GM21528 (cell line): ENCODE measurements around the gene SMURF1.

Experiments
- ATAC-seq: cut with Tn5 transposase; IDR thresholded peaks from one replicate; pipeline ENCODE4 v1.9.1; 2021; ENCODE audit warnings: mild to moderate bottlenecking, moderate library complexity; ENCODE audit not compliant: unreplicated experiment, low FRiP score

Gene SMURF1

DNA sequence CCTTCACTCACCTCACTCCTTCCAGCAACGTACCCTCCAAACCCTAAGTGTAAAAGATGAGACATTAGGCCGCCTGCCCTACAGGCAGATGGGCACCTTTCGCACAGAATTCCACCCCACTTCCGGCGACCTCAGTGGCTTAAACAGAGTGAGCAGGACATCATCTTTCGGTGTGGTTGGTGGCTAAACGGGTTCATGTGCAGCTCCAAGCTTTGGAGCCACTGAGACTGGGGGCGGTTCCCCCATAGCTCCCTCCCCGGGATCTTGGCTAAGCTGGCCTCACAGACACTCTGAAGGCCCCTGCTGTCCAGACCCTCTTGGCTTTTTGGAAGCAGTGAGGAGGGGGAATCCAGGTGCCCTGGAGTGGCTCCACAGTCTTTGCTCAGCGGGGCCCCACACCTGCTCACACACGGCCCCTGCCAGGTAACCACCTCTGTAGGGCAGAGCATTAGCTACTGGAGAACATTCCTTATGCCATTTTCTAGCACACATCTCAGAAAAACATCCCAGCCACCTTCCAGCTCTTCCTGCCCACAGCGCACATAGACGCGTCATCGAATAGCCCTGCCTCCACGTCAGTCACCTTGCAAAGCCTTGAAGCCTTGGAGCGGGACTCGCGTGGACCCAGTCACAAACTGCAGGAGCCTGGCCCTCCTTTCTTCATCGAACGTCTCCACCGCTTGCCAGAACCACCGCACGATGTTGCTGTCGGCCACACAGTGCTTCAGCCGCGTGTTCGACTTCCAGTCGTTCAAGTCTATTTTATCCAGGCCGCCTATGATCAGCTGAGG, 108.8 kb downstream of the SMURF1 start:
- no peak for ATAC-seq

DNA sequence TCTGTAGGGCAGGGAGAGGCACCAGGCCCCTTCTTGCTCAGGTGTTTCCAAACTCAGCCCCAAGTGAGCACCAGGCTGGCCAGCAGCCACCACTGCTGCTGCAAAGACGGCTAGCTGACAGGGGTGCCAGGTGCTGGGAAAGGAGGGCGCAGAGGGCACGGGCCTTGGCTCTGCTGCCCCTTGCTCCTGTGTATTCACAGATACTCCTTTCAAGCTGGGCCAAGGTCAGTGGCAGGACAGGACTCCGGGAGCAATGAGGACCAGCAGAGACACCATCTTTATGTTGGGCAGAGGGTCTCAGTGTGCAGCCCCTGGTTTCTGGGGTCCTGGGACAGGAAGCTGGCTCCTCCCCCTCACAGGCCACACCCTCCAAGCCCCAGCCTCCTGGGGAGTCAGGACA, 110.1 kb downstream of the SMURF1 start:
- no peak for ATAC-seq

DNA sequence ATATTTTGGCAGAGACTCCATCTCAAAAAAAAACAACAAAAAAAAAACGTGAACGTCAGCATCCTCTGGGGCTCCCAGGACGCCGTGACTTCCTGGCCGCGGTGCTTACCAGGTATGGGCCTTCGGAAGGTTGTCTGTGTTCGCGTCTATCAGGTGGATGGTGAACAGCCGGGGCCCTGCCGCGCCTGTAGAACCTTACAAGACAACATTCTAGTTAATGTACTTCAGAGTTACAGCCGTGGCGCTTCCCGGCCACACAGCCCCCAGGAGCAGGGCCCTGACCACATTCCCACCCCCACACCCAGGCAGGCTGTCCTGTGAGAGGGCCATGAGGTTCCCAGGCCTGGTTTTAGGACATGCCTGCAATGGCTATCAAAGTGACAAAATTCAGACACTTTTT, 111.0 kb downstream of the SMURF1 start:
- ATAC-seq: no peak

DNA sequence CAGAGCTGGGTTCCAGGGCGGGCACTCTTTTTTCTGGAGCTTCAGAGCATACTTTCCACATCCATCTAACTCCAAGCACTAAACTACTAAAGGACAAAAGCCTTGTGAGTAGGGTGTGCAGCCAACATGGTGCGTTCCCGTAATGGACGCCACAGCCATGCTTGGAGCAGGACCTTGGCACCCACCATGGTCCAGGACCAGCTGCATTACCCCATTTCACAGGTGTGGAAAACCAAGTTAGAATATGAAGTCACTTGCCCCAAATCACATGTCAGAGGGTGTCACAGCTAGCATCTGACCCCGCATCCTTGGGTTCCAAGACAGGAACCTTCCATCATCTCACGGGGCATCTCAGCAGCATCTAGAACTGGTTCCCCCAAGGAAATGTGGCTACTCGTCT, 112.4 kb downstream of the SMURF1 start:
- ATAC-seq: no peak

DNA sequence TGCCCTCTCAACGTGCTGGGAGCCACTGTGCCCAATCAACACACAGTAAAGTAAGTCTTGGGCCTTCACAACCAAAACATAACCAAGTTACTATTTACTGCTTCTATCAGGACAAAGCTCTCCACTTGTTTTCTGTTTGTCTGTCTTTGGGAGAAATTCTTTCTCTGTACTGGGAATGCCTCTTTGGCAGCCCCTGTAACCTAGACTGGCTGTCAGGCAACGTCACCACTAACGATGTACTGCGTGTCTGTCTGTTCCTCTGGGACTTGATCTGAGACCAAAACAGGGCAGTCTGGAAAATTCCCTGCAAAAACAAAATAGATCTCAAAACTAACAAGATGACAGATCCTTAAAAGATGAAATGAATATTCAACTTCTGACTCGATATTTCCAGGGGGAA, 113.0 kb downstream of the SMURF1 start:
- ATAC-seq: no peak

DNA sequence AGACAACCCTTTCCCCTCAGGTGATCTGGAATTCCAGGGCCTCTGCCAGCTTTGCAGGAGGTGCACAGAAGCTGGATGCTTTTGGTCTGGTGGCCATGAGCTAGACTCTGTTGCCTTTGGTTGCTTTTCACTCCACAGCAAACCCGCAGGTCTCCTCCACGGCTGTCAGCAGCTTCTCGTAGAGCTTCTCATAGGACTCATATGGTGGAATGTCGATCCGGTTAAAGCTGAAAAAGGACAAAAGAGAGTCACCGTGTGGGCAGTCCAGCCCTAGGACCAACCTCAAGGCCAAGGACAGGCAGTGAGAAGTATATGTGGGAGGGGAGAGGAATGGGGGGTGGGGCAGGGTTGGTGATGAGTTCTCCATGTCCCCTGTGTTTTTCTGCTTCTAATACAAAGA, 113.5 kb downstream of the SMURF1 start:
- no peak for ATAC-seq

DNA sequence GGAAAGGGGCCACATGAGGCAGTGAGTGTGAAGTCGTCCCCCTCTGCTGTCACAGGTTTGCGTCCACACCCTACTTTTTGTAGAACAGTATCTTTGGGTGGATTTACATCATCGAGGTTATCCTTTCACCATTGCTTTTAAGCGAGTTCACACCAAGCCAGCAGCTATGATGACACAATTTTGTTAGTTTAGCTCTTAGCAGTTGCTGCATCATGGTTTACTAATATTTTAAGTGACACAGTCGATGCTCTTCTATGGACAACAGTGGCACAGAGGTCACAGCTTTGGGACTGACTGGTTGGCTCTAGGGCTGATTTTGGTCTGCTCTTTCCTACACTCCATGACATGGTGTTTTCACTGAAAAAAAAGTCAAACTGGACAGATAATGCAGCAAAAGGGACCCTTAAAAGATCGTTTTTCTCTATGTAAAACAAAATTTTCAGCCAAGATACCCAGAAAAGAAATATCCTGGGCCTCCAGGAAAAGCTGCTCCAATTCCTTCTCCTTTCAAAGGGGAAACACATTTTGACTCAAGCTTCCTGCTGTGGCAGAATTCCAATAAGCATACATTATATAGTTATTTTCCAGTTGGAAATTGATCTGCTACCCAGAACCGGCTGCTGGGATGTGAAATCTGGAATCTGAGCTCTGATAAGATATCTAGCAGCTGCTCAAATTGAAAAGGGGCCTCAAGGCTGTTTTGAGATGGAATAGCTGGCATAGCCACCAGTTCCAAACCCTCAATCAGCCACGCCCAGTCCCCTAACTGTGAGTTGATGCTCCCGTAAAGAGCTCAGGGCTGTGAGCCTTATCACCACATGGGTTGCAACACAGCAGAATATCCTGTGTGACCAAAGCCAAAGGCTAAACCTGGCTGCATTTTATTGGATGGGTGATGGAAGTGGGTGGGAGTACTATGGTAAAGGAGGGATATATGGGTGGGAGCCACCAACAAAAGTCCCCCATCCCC, 114.2 kb downstream of the SMURF1 start:
- no peak for ATAC-seq

DNA sequence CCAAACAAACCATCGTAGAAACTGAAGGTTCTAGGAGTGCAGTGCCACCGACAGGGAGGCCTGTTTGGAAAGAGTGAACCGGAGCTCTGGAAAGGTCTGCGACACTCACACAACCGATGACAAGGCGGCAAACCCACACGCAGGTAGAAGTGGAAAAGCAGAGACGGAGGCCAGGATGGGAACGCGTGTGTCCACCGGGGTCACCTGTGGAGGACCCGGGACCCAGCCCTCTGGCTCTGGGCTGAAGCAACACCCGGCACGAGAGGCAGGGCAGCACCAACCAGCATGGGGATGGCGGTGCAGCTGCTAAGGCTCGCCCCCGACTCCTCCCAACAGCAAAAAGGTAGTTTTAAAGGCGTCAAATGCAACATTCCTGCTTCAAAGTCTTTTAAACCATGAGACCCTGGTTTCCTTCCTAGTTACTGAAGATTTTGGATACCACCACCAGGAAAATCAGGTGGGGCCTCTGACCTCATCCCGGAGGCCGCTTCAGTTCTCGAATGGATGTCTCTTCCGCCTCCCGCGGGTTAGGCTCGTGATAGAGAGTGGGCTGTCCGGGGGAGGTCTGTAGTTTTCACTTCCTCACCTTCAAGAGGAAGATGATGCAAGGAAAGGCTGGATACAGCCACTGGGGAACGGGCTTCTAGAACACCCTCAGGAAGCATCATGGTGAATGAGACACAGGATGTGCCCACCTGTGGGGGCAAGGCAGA, 115.5 kb downstream of the SMURF1 start:
- ATAC-seq: no peak

DNA sequence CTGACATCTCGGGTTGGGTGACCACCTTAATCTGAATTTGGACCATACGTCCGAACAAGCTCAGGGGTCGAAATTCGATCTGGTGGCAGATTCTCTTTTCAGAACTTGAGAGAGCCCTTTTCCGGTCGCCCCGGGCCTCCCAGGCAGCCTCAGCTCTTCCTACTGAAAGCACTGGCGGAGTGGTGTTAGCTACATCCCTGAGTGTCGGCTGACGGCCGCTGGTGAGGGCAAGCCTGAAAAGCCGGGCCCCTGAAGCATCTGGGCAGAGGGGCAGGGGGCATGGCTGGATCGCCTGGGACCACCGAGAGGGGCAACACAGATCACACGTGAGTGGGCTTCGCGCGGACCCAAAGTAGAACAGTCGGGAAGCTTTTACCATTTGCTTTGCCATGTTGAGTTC, 116.1 kb downstream of the SMURF1 start:
- ATAC-seq: no peak

DNA sequence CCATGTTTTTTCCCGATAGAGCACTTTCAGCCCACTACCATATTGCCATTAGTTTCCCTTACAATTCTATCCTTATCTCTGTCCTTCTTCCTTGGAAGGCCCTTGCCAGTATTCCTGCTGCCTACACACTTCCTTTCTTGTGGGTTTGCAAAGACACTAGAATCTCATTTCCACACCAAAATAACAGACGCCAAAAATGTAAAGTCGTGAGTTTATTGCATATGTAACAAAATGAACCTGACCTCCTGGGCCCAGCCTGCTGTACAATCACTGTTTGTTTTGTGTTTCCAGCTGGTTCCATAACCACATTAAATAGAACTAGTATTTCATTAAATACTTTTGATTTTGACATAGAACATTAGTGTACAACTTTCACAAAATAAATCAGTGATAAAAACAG, 116.7 kb downstream of the SMURF1 start:
- ATAC-seq: no peak

DNA sequence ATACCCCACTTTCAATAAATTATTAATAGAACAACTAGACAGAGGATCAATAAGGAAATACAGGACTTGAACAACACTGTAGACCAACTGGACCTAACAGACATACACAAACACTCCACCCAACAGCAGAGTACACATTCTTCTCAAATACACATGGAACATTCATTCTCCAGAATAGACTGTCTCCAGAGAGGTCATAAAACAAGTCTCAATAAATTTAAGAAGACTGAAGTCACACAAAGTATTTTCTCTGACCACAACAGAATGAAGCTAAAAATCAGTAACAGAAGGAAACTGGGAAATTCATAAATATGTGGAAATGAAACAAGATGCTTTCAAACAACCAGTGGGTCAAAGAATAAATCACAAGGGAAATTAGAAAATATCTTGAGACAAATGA, 119.8 kb downstream of the SMURF1 start:
- ATAC-seq: no peak

DNA sequence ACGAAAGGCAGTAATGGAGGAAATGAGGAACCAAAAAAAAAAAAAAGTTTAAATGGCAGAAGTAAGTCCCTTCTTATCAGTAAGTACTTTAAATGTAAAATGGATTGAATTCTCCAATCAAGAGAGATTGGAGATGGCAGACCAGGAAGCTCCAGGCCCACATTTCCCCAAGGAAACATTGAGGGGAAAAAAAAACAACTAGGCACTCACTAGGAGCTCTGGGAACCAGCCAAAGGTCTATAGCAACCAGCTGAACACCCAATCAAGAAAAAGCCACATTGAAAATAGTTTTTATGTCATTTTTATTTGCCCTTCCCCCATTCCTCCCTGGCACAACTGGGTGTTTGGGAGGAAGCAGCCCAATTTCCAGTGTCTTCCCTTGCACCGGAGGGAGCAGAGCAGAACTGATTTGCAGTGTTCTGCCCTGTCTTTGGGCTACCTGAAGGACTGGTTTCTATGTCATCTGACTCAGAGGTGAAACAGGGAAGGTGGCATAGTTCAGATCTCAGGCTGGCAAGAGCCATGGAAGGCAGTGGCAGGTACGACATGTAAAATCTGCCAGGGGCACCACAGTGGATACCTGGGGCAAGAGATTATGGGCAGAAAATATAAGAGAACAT, 121.9 kb downstream of the SMURF1 start:
- no peak for ATAC-seq

DNA sequence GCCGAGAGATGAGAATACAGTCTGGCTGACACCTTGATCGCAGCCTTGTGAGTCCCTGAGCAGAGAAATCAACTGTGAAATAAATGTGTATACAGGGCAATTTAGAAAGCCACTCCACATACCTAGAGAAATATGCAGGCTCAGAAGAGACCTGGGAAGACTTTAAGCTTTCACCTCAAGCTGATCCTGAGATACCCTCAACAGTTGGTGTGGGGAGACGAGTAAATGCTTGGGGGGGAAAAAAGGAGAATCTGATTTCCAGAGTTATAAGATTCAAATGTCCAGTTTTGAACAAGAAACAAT, 123.5 kb downstream of the SMURF1 start:
- no peak for ATAC-seq

DNA sequence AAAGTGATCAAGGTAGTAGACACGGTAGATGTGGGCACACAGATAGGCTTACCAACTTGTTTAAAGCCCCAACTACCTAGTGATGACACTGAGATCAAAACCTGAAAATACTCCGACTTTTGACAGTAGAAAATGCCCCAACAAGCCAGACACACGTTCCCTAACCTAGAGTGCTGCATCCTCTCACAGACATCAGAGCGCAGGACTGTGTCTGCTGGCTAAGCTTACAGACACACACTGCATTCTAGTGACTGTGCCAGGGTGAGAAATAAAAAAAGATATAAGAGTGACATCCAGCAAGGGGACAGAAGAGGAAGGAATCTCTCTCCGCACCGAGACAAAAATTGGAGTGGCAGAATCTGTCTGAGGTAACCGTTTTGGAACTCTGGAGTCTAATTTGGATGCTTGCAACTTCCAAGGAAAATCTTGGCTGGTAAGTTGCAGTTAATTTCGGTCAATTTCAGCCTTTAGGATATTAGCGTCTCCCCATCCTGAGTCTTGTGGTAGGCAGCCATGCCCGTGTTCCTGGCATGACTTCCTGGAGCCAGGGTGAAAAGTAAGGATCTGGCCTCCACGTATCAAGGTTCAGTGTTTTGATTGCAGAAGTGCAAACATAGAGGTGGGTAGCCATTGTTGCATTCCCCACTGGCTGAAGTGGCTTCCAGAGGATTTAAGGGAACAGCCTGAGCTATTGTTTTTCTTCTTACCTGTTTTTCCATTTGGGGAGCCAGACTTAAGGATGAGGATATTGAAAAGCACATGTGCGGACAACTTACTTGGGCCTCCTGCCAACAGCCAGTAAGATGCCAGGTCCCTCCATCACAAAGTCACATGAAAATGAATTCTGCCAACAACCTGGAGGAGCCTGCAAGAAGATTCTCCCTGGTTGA, 124.1 kb downstream of the SMURF1 start:
- no peak for ATAC-seq

DNA sequence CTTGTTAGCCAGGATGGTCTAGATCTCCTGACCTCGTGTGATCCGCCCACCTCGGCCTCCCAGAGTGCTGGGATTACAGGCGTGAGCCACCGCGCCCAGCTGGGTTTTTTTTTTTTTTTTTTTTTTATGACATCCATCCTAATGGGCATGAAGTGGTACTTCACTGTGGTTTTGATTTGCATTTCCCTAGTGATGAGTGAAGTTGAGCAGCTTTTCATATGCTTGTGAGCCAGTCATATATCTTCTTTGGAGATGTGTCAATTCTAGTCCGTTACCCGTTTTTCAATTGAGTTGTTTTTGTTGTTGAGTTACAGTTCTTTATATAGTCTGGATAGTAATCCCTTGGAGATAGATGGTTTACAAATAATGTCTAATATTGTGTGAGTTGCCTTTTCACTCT, 127.7 kb downstream of the SMURF1 start:
- no peak for ATAC-seq

DNA sequence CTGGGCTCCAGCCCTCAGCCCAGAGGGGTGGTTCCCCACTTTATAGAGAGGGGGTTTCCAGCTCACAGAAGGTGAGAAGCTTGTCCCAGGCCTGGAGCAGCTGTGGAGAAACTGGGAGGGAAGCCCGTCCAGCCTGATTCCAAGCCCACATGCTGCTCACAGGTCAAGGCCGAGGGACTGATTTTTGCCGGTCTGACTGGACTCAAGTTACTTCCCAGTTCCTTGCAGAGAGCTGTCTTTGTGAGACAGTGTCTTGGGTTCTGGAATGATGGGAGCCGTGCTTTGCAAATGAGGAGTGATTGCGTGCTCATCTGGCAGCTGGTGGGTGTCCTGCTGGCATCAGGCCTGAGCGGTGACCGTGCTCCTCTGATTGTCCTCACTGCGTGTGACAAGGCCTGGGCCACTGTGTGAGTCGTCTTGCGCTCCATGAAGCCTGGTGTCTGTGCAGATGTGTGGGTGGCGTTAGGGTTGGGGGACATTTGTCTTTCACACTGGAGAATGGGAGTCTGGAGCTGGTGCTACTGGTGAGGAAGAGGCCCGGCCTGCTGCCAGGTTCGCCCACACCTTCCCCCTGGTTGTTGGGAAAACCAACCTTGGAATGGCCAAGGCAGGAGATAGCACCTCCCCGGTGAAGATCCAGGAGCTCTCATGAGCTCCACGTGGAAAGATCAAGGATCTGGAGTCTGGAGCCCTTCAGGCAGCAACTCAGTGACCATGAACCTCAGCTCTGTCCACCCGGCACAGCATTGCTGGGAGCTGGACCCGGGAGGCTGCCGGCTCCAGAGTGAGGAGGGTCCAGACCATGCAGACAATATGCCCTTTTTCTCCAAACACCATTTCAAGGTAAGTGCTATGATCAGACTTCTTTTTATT, 129.6 kb downstream of the SMURF1 start:
- no peak for ATAC-seq

DNA sequence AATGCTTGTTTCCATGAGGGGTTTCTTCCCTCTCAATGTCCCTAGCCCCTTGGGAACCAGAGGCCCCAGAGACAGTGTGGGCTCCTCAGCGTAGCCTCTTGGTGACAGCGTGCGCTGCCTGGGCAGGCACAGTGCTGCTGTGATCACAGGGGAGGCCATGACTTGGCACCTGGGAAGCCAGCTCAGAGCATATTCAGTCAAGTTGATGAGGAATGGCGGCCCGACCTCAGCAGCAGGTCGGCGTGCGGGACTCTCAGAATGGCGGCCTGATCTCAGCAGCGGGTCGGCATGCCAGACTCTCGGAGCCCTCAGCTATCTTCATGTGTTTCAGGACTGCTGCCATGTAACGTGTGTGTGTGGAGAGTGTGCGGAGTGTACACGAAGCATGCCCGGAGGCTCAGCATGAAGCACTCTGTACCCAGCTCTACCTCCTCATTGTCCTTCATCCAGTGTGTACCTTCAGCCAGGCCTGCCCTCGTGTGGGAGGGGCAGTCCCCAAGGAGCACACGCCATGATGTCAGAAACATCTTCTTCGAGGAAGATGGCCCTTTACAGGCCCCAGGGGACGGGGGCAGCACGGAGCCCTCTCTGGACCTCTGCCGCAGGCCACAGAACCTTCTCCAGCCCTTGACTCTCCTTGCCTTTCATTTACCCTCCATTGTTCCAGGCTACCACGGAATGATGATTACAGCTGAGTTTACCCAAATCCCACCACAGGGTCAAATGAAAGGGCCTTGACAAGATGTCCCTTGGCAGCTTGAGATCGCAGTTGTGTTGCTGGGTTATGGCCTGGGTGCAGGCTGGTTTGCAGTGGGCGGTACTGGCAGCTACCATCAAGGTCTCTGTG, 130.4 kb downstream of the SMURF1 start:
- no peak for ATAC-seq

DNA sequence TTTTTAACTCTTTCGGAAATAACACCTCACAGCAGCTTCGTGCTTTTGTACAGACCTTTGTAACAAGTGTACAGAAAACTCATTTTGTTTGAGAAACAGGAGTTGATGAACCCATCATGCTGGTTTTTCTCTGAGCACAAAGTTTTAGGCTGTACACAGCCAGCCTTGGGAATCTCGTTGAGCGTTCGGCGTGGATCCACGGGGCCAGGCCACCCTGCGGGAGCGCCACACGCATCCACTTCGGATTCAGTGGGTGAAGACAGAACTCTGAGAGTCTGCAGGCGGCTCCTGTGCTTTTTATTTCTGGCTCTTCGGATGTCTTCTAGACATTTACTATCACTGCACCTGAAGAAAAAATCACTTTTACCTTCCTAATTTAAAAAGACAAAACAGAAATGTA, 131.2 kb downstream of the SMURF1 start:
- ATAC-seq: no peak
